CD14-positive monocyte (primary cell): ENCODE measurements around the gene RRAS. TPM values are rescaled to one million over a fixed set of nuclear protein-coding genes. Genes with fewer than 3 reads are reported as not detected.

Experiments used
- DNase-seq, 3 donors: peaks; one replicate each; pipeline ENCODE4 v3.0.0-alpha.2; 2011 to 2022
- H2AFZ ChIP-seq: 2 replicates; pipeline ENCODE4 v1.6.0; 2012; ENCODE audit warnings: mild to moderate bottlenecking, low read depth, low read length, inconsistent platforms; ENCODE audit not compliant: insufficient read depth, poor library complexity, severe bottlenecking
- H3K27ac ChIP-seq, 2 donors: 1 replicate in 1 of 2; 2 replicates in 1 of 2; pipeline ENCODE4 v1.5.1; 2012 to 2013; ENCODE audit warnings: low read length in 2 of 2, control low read depth in 1 of 2, inconsistent platforms in 1 of 2, low read depth in 1 of 2, mild to moderate bottlenecking in 1 of 2
- H3K27me3 ChIP-seq, 2 donors: one replicate each; pipeline versions ENCODE4 v1.6.0 to v1.6.1; 2011 to 2013; ENCODE audit warnings: low read length in 2 of 2; ENCODE audit not compliant: control insufficient read depth in 2 of 2, insufficient read depth in 2 of 2
- H3K36me3 ChIP-seq, 2 donors: replicated peaks in 1 of 2; 1 replicate in 1 of 2; 2 replicates in 1 of 2; pipeline versions ENCODE4 v1.5.1 to v1.6.1; 2012 to 2013; ENCODE audit warnings: low read length in 2 of 2, control low read depth in 1 of 2, inconsistent platforms in 1 of 2, mild to moderate bottlenecking in 1 of 2; ENCODE audit not compliant: insufficient read depth in 2 of 2, control insufficient read depth in 1 of 2
- H3K4me1 ChIP-seq, 2 donors: 1 replicate in 1 of 2; 2 replicates in 1 of 2; pipeline versions ENCODE4 v1.5.1 to v1.6.1; 2012 to 2013; ENCODE audit warnings: low read length in 2 of 2, control low read depth in 1 of 2, inconsistent platforms in 1 of 2, mild to moderate bottlenecking in 1 of 2, moderate library complexity in 1 of 2; ENCODE audit not compliant: insufficient read depth in 2 of 2, control insufficient read depth in 1 of 2
- H3K4me2 ChIP-seq: replicated peaks from 2 replicates; pipeline ENCODE3; 2012; ENCODE audit warnings: low read length, moderate library complexity, mild to moderate bottlenecking; ENCODE audit not compliant: poor library complexity, severe bottlenecking; ENCODE audit errors: extremely low read depth
- H3K4me3 ChIP-seq, 3 experiments: fragments of 200-600 bp in 1 of 3; sonication (generic) in 1 of 3; replicated peaks in 1 of 3; 1 replicate in 2 of 3; 2 replicates in 1 of 3; pipeline ENCODE4 v1.5.1; 2011 to 2013; ENCODE audit warnings: low read length in 3 of 3, mild to moderate bottlenecking in 3 of 3, control low read depth in 2 of 3, low read depth in 2 of 3, inconsistent platforms in 1 of 3, moderate library complexity in 1 of 3
- H3K79me2 ChIP-seq: 2 replicates; pipeline ENCODE4 v1.6.0; 2012; ENCODE audit warnings: mild to moderate bottlenecking, control low read depth, inconsistent platforms, low read length, moderate library complexity; ENCODE audit not compliant: insufficient read depth
- H3K9ac ChIP-seq: 2 replicates; pipeline ENCODE4 v1.6.0; 2017; ENCODE audit warnings: low read length, mild to moderate bottlenecking; ENCODE audit not compliant: insufficient read depth, poor library complexity, severe bottlenecking
- H3K9me3 ChIP-seq, 2 donors: replicated peaks in 1 of 2; 1 replicate in 1 of 2; 2 replicates in 1 of 2; pipeline versions ENCODE4 v1.5.1 to v1.6.1; 2012 to 2013; ENCODE audit warnings: low read length in 2 of 2, control low read depth in 1 of 2; ENCODE audit not compliant: control insufficient read depth in 1 of 2, insufficient read depth in 1 of 2
- H4K20me1 ChIP-seq: 2 replicates; pipeline ENCODE4 v1.6.0; 2012; ENCODE audit warnings: mild to moderate bottlenecking, low read length, control low read depth, moderate library complexity; ENCODE audit not compliant: insufficient read depth
- H3K27ac Mint-ChIP-seq, 7 donors: one replicate each; pipeline ENCODE4 v1.8.0; 2020; ENCODE audit warnings: mild to moderate bottlenecking in 7 of 7, mixed read lengths in 7 of 7, moderate library complexity in 6 of 7, inconsistent platforms in 2 of 7
- H3K27me3 Mint-ChIP-seq, 3 donors: one replicate each; pipeline ENCODE4 v1.8.0; 2021 to 2022; ENCODE audit warnings: low read depth in 3 of 3, mild to moderate bottlenecking in 3 of 3, mixed read lengths in 3 of 3, moderate library complexity in 3 of 3, inconsistent platforms in 1 of 3
- H3K36me3 Mint-ChIP-seq, 2 donors: one replicate each; pipeline ENCODE4 v1.8.0; 2020; ENCODE audit warnings: mixed read lengths in 2 of 2, inconsistent platforms in 1 of 2, mild to moderate bottlenecking in 1 of 2
- H3K4me1 Mint-ChIP-seq: one replicate; pipeline ENCODE4 v1.8.0; 2020; ENCODE audit warnings: mild to moderate bottlenecking, mixed read lengths
- H3K4me3 Mint-ChIP-seq, 2 donors: one replicate each; pipeline ENCODE4 v1.8.0; 2020; ENCODE audit warnings: mild to moderate bottlenecking in 2 of 2, mixed read lengths in 2 of 2, moderate library complexity in 1 of 2
- H3K9me3 Mint-ChIP-seq, 7 donors: one replicate each; pipeline ENCODE4 v1.8.0; 2020 to 2022; ENCODE audit warnings: mixed read lengths in 7 of 7, mild to moderate bottlenecking in 6 of 7, moderate library complexity in 6 of 7, inconsistent platforms in 2 of 7
- CTCF ChIP-seq: fragments of 200-600 bp; IDR thresholded peaks from one replicate; pipeline ENCODE4 v1.8.0; 2022; ENCODE audit warnings: antibody characterized with exemption, mild to moderate bottlenecking
- WGBS: methylation state at CpG from one replicate; pipeline ENCODE4 v1.1.5; 2013; ENCODE audit warnings: missing lambda C conversion rate; ENCODE audit not compliant: insufficient coverage; 5-methylcytosine and 5-hydroxymethylcytosine counted together
- intact Hi-C, 2 donors: fragments of 100-400 bp; cut with micrococcal nuclease; formaldehyde crosslinking; loops; one replicate each; pipeline versions ENCODE4 v1.15.0 to v1.15.1; 2023
- polyA plus RNA-seq, 3 donors: library from polyadenylated mRNA; depleted of rRNA in 1 of 3; unstranded in 2 of 3; stranded (reverse) in 1 of 3; fragments of 300-500 nt in 2 of 3; fragments of >200 nt in 1 of 3; fragmentation: Illumina TruSeq in 2 of 3; gene quantifications; 1 replicate in 2 of 3; 2 replicates in 1 of 3; pipeline ENCODE4 v1.2.3, GENCODE V29; 2012 to 2021

The RRAS gene
- polyA plus RNA-seq, 3 donors = 74.9 to 91.7 (median 80.0) TPM

- Histone ChIP-seq H3K36me3 (peaks cover 50 to 51% of the 10 kb centered on the region in 2 donors), H4K20me1 (peaks cover 73% of the 10 kb centered on the region), H3K4me3 (no peak overlapping the region), H3K79me2 (peaks cover 63% of the 10 kb centered on the region), H3K27me3 (no peaks in the 10 kb centered on the region), H3K9ac (no peak overlapping the region), H3K9me3 (no peaks in the 10 kb centered on the region), H3K4me1 (peaks cover 28 to 31% of the 10 kb centered on the region in 2 donors), H3K27ac (no peak overlapping the region), H3K4me2 (no peak overlapping the region), H2AFZ (no peak overlapping the region)
- TF ChIP-seq CTCF = no peak
- Mint-ChIP-seq H3K27ac (peak overlapping the region in 1 of 7 donors; percentile 94), H3K9me3 (no peaks in the 10 kb centered on the region), H3K27me3 (peaks cover 0 to 5% (median 2%) of the 10 kb centered on the region in 3 donors), H3K4me1 (peaks cover 24% of the 10 kb centered on the region), H3K36me3 (peaks cover 29 to 49% of the 10 kb centered on the region in 2 donors), H3K4me3 (no peak overlapping the region)
- WGBS = 92% methylated on average over 23 of the region's 35 CpGs
- intact Hi-C loops = loop anchor here (5.0 kb wide), 2 partner anchors 47 to 82 kb away; partner anchors contain the start of genes PRMT1 (in 2 of the 2), RRAS (in 1 of the 2) and SCAF1 (in 1 of the 2)
- no peak for DNase-seq
These were observed 44.7 kb downstream of the RRAS start for GRCh38 chr19:49594993-49595818.

GRCh38 chr19:49594157-49594992 lies 45.6 kb downstream of the RRAS start:
- Histone ChIP-seq H2AFZ (no peak overlapping the region), H3K4me2 (peak overlapping the region; percentile 100), H3K27me3 (no peaks in the 10 kb centered on the region), H3K9ac (no peak overlapping the region), H3K36me3 (peaks cover 42 to 43% of the 10 kb centered on the region in 2 donors), H3K27ac (peak overlapping the region in 1 of 2 donors; percentile 74), H3K4me3 (no peak overlapping the region), H3K4me1 (peaks cover 28 to 37% of the 10 kb centered on the region in 2 donors), H3K79me2 (peaks cover 57% of the 10 kb centered on the region), H4K20me1 (peaks cover 65% of the 10 kb centered on the region), H3K9me3 (no peaks in the 10 kb centered on the region)
- peaks cover 0 to 5% (median 3%) of the 10 kb centered on the region in 3 donors for H3K27me3 Mint-ChIP-seq
- intact Hi-C loops = loop anchor here (5.0 kb wide), 2 partner anchors 48 to 83 kb away; partner anchors contain the start of genes PRMT1 (in 2 of the 2), RRAS (in 1 of the 2) and SCAF1 (in 1 of the 2)
- peaks cover 21 to 40% of the 10 kb centered on the region in 2 donors for H3K36me3 Mint-ChIP-seq
- 95% methylated on average over 28 of the region's 35 CpGs for WGBS
- no peaks in the 10 kb centered on the region for H3K9me3 Mint-ChIP-seq
- no peak overlapping the region for H3K4me3 Mint-ChIP-seq
- peak overlapping the region; percentile 60 to 98 (median 93) for H3K27ac Mint-ChIP-seq
- TF ChIP-seq CTCF = no peak
- H3K4me1 Mint-ChIP-seq = peaks cover 30% of the 10 kb centered on the region
- no peak for DNase-seq
